ENCODE measurements around the gene ZNF407.

ZNF407 gene

GRCh38 chr18:74709452-74709851 lies 111.8 kb downstream of the ZNF407 start:
- H2AFZ ChIP-seq (ENCODE audit: low read depth, low read length, severe bottlenecking), result no peak overlapping the region
- H3K79me2 ChIP-seq (ENCODE audit: insufficient read depth, low read length), result no peaks in the 10 kb centered on the region
- H3K4me2 ChIP-seq (ENCODE audit: low read depth, low read length, poor library complexity, severe bottlenecking), result no peak overlapping the region
- H4K20me1 ChIP-seq (ENCODE audit: low read depth, low read length), result no peaks in the 10 kb centered on the region
- no peak overlapping the region for H3K4me3 ChIP-seq (ENCODE audit: insufficient read depth, low read length, poor library complexity, severe bottlenecking)
- H3K9ac ChIP-seq (ENCODE audit: low read length), result no peak overlapping the region
- no peaks in the 10 kb centered on the region for H3K9me2 ChIP-seq (replicated peaks; ENCODE audit: insufficient read depth, low read length)
- no peaks in the 10 kb centered on the region for H3F3A ChIP-seq (ENCODE audit: insufficient read depth)
- H3K9me3 ChIP-seq (ENCODE audit: insufficient read depth, low read length), result no peaks in the 10 kb centered on the region
- no peaks in the 10 kb centered on the region for H3K27me3 ChIP-seq (ENCODE audit: low read length)
- TF ChIP-seq, protein P1, sequence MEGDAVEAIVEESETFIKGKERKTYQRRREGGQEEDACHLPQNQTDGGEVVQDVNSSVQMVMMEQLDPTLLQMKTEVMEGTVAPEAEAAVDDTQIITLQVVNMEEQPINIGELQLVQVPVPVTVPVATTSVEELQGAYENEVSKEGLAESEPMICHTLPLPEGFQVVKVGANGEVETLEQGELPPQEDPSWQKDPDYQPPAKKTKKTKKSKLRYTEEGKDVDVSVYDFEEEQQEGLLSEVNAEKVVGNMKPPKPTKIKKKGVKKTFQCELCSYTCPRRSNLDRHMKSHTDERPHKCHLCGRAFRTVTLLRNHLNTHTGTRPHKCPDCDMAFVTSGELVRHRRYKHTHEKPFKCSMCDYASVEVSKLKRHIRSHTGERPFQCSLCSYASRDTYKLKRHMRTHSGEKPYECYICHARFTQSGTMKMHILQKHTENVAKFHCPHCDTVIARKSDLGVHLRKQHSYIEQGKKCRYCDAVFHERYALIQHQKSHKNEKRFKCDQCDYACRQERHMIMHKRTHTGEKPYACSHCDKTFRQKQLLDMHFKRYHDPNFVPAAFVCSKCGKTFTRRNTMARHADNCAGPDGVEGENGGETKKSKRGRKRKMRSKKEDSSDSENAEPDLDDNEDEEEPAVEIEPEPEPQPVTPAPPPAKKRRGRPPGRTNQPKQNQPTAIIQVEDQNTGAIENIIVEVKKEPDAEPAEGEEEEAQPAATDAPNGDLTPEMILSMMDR (IDR thresholded peaks at IDR 0.05; ENCODE audit: insufficient read depth, low read length, poor library complexity, severe bottlenecking), result no peak
- TF ChIP-seq EZH2phosphoT487 (conservative IDR thresholded peaks at IDR 0.05; ENCODE audit: low read length), result no peak
- no peaks in the 10 kb centered on the region for H3K36me3 ChIP-seq (ENCODE audit: low read length)
- no peak overlapping the region for H3K27ac ChIP-seq (ENCODE audit: low read depth, low read length)

GRCh38 chr18:74714120-74714519 lies 116.5 kb downstream of the ZNF407 start:
- Histone ChIP-seq H3K9ac (ENCODE audit: low read length) (no peak overlapping the region), H3K4me3 (ENCODE audit: insufficient read depth, low read length, poor library complexity, severe bottlenecking) (no peak overlapping the region), H2AFZ (ENCODE audit: low read depth, low read length, severe bottlenecking) (no peak overlapping the region), H3K79me2 (ENCODE audit: insufficient read depth, low read length) (no peaks in the 10 kb centered on the region), H3K36me3 (ENCODE audit: low read length) (no peaks in the 10 kb centered on the region), H4K20me1 (ENCODE audit: low read depth, low read length) (no peaks in the 10 kb centered on the region), H3F3A (ENCODE audit: insufficient read depth) (no peaks in the 10 kb centered on the region), H3K4me2 (ENCODE audit: low read depth, low read length, poor library complexity, severe bottlenecking) (no peak overlapping the region), H3K9me2 (replicated peaks; ENCODE audit: insufficient read depth, low read length) (no peaks in the 10 kb centered on the region), H3K27ac (ENCODE audit: low read depth, low read length) (no peak overlapping the region), H3K9me3 (ENCODE audit: insufficient read depth, low read length) (no peaks in the 10 kb centered on the region), H3K27me3 (ENCODE audit: low read length) (no peaks in the 10 kb centered on the region)
- no peak for TF ChIP-seq EZH2phosphoT487 (conservative IDR thresholded peaks at IDR 0.05; ENCODE audit: low read length)
- TF ChIP-seq, protein P1 (IDR thresholded peaks at IDR 0.05; ENCODE audit: insufficient read depth, low read length, poor library complexity, severe bottlenecking), result no peak

DNA sequence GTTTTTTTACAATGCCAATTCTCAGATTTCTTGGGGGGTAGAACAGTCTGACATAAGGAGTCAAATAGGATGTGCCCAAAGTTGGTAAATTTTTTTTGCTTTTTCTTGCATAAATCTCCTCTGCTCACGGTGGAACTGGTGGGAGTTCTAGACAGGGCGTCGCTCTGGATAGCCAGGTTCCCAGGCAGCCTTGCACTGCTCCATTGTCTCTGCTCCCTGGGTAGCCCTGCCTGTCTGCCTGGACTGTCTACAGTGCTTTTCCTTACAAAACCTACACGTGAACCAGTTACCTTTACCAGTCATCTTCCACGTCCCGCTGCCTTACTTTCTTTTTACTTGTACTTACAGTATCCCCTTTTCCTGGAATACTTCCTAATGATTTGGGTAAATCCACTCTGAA lies 117.1 kb downstream of the ZNF407 start:
- no peaks in the 10 kb centered on the region for H3K79me2 ChIP-seq (ENCODE audit: insufficient read depth, low read length)
- H3K9me2 ChIP-seq (replicated peaks; ENCODE audit: insufficient read depth, low read length), result no peaks in the 10 kb centered on the region
- H3K4me2 ChIP-seq (ENCODE audit: low read depth, low read length, poor library complexity, severe bottlenecking), result no peak overlapping the region
- no peak overlapping the region for H3K9ac ChIP-seq (ENCODE audit: low read length)
- H3K27me3 ChIP-seq (ENCODE audit: low read length), result no peaks in the 10 kb centered on the region
- no peak overlapping the region for H2AFZ ChIP-seq (ENCODE audit: low read depth, low read length, severe bottlenecking)
- H3K27ac ChIP-seq (ENCODE audit: low read depth, low read length), result no peak overlapping the region
- H4K20me1 ChIP-seq (ENCODE audit: low read depth, low read length), result no peaks in the 10 kb centered on the region
- H3F3A ChIP-seq (ENCODE audit: insufficient read depth), result no peaks in the 10 kb centered on the region
- H3K4me3 ChIP-seq (ENCODE audit: insufficient read depth, low read length, poor library complexity, severe bottlenecking), result no peak overlapping the region
- no peak for TF ChIP-seq EZH2phosphoT487 (conservative IDR thresholded peaks at IDR 0.05; ENCODE audit: low read length)
- TF ChIP-seq, protein P1 (IDR thresholded peaks at IDR 0.05; ENCODE audit: insufficient read depth, low read length, poor library complexity, severe bottlenecking), result no peak
- no peaks in the 10 kb centered on the region for H3K36me3 ChIP-seq (ENCODE audit: low read length)
- H3K9me3 ChIP-seq (ENCODE audit: insufficient read depth, low read length), result no peaks in the 10 kb centered on the region
